ENCODE data around the gene PLCL2. TPM values are rescaled to one million over a fixed set of nuclear protein-coding genes. Genes with fewer than 3 reads are reported as not detected.

PLCL2 gene
- total and polyA plus RNA-seq, 11 donors, result 10.4 to 80.9 (median 53.0) TPM

DNA sequence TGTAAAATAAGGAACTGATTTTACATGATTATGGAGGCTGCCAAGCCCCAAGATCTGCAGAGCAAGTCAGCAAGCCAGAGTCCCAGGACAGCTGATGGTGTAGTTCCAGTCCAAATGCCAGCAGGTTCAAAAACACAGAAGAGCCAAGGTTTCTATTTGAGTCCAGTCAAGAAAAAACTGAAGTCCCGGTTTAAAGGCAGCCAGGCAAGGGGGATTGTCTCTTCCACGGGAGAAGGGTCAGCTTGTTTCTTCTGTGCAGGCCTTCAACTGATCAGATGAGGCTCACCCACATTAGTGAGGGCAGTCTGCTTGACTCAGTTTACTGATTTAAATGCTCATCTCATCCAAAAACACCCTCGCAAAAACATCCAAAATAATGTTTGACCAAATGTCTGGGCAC lies 246.2 kb downstream of the PLCL2 start:
- Histone ChIP-seq H3K4me3 (no peak overlapping the region), H3K27me3 (no peaks in the 10 kb centered on the region), H3K36me3 (no peaks in the 10 kb centered on the region), H3K4me1 (peaks cover 0 to 7% (median 3%) of the 10 kb centered on the region in 12 donors), H3K9me3 (peaks cover 0 to 6% (median 0%) of the 10 kb centered on the region in 12 donors), H3K27ac (no peak overlapping the region)
- DNase-seq (no peak), ATAC-seq (no peak)
- 88 to 95% (median 92%) methylated on average over 3 of the region's 3 CpGs for WGBS, 4 donors
- TF ChIP-seq POLR2A (IDR thresholded peaks at IDR 0.05), result no peak
- TF ChIP-seq, protein P1, sequence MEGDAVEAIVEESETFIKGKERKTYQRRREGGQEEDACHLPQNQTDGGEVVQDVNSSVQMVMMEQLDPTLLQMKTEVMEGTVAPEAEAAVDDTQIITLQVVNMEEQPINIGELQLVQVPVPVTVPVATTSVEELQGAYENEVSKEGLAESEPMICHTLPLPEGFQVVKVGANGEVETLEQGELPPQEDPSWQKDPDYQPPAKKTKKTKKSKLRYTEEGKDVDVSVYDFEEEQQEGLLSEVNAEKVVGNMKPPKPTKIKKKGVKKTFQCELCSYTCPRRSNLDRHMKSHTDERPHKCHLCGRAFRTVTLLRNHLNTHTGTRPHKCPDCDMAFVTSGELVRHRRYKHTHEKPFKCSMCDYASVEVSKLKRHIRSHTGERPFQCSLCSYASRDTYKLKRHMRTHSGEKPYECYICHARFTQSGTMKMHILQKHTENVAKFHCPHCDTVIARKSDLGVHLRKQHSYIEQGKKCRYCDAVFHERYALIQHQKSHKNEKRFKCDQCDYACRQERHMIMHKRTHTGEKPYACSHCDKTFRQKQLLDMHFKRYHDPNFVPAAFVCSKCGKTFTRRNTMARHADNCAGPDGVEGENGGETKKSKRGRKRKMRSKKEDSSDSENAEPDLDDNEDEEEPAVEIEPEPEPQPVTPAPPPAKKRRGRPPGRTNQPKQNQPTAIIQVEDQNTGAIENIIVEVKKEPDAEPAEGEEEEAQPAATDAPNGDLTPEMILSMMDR (IDR thresholded peaks at IDR 0.05), result no peak
- intact Hi-C loops (cut with DNase I), result loop anchor here in 1 of 10 donors (10.0 kb wide), 1 partner anchor 246 kb away; the partner anchor contains the start of gene PLCL2

DNA sequence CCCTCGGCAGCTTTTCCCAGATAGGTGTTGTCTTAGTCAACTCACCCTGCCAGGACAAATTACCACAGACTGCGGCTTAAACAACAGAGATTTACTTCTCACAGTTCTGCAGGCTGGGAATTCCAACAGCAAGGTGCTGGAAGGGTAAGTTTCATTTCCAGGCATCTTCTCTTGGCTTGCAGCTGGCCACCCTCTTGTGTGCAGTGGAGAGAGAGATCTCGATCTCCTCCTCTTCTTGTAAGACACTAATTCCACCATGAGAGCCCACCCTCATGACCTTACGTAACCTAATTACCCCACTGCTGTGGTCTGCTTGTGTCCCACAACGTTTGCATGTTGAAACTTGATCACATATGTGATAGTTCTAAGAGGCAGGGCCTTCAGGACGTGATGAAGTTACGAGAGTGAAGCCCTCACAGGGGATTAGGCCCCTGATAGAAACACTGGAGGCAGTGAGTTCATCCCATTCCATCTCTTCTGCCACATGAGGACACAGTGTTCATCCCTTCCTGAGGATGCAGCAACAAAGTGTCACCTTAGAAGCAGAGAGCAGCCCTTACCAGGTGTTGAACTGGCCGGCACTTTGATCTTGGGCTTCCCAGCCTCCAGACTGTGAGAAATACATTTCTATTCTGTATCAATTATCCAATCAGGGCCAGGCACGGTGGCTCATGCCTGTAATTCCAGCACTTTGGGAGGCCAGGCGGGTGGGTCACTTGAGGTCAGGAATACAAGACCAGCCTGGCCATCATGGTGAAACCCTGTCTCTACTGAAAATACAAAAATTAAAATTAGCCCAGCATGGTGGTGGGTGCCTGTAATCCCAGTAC lies 247.7 kb downstream of the PLCL2 start:
- Histone ChIP-seq H3K27ac (no peak overlapping the region), H3K27me3 (no peaks in the 10 kb centered on the region), H3K36me3 (no peaks in the 10 kb centered on the region), H3K4me1 (peaks cover 0 to 18% (median 10%) of the 10 kb centered on the region in 12 donors), H3K4me3 (no peak overlapping the region), H3K9me3 (peaks cover 0 to 8% (median 0%) of the 10 kb centered on the region in 12 donors)
- DNase-seq, result no peak
- ATAC-seq, result no peak
- intact Hi-C loops (cut with DNase I), result loop anchor here in 1 of 10 donors (10.0 kb wide), 1 partner anchor 248 kb away; the partner anchor contains the start of gene PLCL2
- no peak for TF ChIP-seq POLR2A (IDR thresholded peaks at IDR 0.05)
- 87 to 91% (median 88%) methylated on average over 10 of the region's 10 CpGs for WGBS, 4 donors

DNA sequence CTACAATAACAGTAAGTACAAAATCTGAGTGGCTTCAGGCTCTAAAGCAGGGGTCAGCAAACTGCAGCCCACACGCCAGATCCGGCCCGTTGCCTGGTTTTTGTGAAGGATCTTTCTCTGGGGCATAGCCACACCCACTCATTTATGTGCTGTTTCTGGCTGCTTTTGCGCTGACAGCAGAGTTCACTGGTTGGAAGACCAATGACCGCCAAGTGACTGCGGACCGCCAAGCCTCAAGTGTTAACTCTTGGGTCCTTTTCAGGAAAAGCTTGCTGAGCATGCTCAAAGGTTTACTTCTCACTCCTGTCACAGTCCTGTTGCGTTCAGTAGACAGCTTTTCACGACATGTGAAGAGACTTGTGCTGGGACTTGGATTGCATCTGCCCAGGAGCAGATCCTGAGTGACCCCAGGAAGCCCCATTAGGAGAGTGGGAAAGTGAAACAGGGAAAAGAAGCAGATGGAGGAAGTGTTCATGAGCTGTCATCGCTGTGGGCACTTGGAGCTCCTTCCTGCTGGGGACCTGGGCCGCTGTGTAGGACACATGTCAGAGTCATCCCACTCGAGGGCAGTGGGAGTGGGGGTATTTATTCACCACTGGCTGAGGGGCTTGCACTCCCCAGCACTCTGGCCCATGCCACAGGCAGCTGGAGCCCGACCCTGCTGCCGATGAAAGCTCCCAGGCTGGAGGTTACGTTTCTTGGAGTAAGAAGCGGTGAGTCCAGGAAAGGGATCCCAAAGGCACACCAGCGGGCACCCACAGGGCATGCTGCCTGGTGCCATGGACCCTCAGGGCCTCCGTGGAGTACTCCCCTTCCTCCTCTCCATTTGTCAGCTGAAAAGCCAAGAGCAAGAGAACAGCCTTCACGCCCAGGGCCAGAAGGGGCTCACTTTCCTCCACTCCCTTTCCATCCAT lies 249.1 kb downstream of the PLCL2 start:
- 78 to 88% (median 84%) methylated on average over 19 of the region's 19 CpGs for WGBS, 4 donors
- no peak for ATAC-seq
- no peaks in the 10 kb centered on the region for H3K27me3 ChIP-seq
- intact Hi-C loops (cut with DNase I), result loop anchor here in 1 of 10 donors (10.0 kb wide), 1 partner anchor 249 kb away; the partner anchor contains the start of gene PLCL2
- TF ChIP-seq, protein P1 (IDR thresholded peaks at IDR 0.05), result no peak
- no peak for TF ChIP-seq POLR2A (IDR thresholded peaks at IDR 0.05)
- no peak overlapping the region for H3K27ac ChIP-seq
- H3K36me3 ChIP-seq, result no peaks in the 10 kb centered on the region
- H3K4me3 ChIP-seq, result no peak overlapping the region
- peak in 1 of 5 donors; percentile 52 for DNase-seq
- H3K9me3 ChIP-seq, result peaks cover 0 to 9% (median 0%) of the 10 kb centered on the region in 12 donors
- peaks cover 0 to 18% (median 10%) of the 10 kb centered on the region in 12 donors for H3K4me1 ChIP-seq

DNA sequence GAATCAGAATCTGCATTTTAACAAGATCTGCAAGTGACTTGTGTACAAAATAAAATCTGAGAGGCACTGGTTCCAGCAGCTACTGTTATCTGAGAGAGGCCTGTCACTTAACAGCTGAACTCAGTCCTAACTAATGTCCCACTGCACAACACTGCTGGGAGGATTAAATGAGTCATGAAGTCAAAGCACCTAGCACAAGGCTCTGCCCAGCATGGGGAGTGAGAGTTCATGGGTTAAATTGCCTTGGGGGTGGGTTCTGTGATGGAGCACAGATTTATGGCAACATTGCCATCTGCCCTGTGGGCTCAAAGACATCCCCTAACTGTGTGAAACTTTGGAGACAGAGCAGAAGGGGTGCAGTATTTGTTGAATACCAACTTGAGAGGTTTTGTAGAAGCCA lies 250.9 kb downstream of the PLCL2 start:
- peaks cover 0 to 25% (median 10%) of the 10 kb centered on the region in 12 donors for H3K4me1 ChIP-seq
- ATAC-seq (peak in 2 of 4 donors; percentile 27 to 49), DNase-seq (no peak)
- intact Hi-C loops (cut with DNase I), result loop anchor here in 2 of 10 donors (5.0 to 10.0 kb wide), 3 partner anchors 98 to 251 kb away; partner anchors contain the start of gene PLCL2 (in 1 of the 2)
- H3K4me3 ChIP-seq, result no peak overlapping the region
- no peaks in the 10 kb centered on the region for H3K27me3 ChIP-seq
- H3K9me3 ChIP-seq, result peaks cover 0 to 9% (median 0%) of the 10 kb centered on the region in 12 donors
- TF ChIP-seq, protein P1 (IDR thresholded peaks at IDR 0.05), result no peak
- no peak for TF ChIP-seq POLR2A (IDR thresholded peaks at IDR 0.05)
- peak overlapping the region in 11 of 12 donors; percentile 43 to 78 (median 62) for H3K27ac ChIP-seq
- H3K36me3 ChIP-seq, result no peaks in the 10 kb centered on the region
